Effector memory CD4-positive, alpha-beta T cell (primary cell): ENCODE results near the gene ARHGEF16.
A peak's percentile ranks its signal among the peaks of the same experiment; 100 is the strongest.

ENCODE experiments used
- DNase-seq, 3 donors: peaks; one replicate each; pipeline ENCODE4 v3.0.0-alpha.2; 2020
- H3K27ac ChIP-seq: 2 replicates; pipeline ENCODE4 v1.7.0; 2013; ENCODE audit warnings: mild to moderate bottlenecking, low read length, moderate library complexity; ENCODE audit not compliant: insufficient read depth, poor library complexity, severe bottlenecking
- H3K27me3 ChIP-seq: replicated peaks from 2 replicates; pipeline ENCODE4 v1.7.0; 2013; ENCODE audit warnings: mild to moderate bottlenecking, low read length; ENCODE audit not compliant: insufficient read depth, control insufficient read depth, poor library complexity, severe bottlenecking
- H3K36me3 ChIP-seq: 2 replicates; pipeline ENCODE4 v1.7.0; 2013; ENCODE audit warnings: mild to moderate bottlenecking, low read length, moderate library complexity; ENCODE audit not compliant: control insufficient read depth, insufficient read depth
- H3K4me1 ChIP-seq: 2 replicates; pipeline ENCODE4 v1.7.0; 2013; ENCODE audit warnings: low read length, mild to moderate bottlenecking; ENCODE audit not compliant: control insufficient read depth, insufficient read depth, poor library complexity, severe bottlenecking
- H3K4me3 ChIP-seq: 2 replicates; pipeline ENCODE4 v1.7.0; 2013; ENCODE audit warnings: low read length, low read depth, mild to moderate bottlenecking; ENCODE audit not compliant: insufficient read depth, poor library complexity, severe bottlenecking
- H3K9me3 ChIP-seq: 2 replicates; pipeline ENCODE4 v1.7.0; 2013; ENCODE audit warnings: mild to moderate bottlenecking, low read length, moderate library complexity; ENCODE audit not compliant: control insufficient read depth

ARHGEF16 gene

GRCh38 chr1:3518256-3518655 is 63.8 kb downstream of the ARHGEF16 start:
- no peaks in the 10 kb centered on the region for H3K4me1 ChIP-seq

GRCh38 chr1:3518756-3519155 is 64.3 kb downstream of the ARHGEF16 start:
- Histone ChIP-seq H3K36me3 (peaks cover 4% of the 10 kb centered on the region), H3K4me1 (no peaks in the 10 kb centered on the region), H3K9me3 (no peaks in the 10 kb centered on the region), H3K4me3 (no peak overlapping the region), H3K27me3 (no peaks in the 10 kb centered on the region), H3K27ac (no peak overlapping the region)
- no peak for DNase-seq

More at GRCh38 chr1:3518256-3518655, 63.8 kb downstream of the ARHGEF16 start:
- Histone ChIP-seq H3K4me3 (no peak overlapping the region), H3K9me3 (no peaks in the 10 kb centered on the region), H3K27me3 (no peaks in the 10 kb centered on the region), H3K36me3 (peaks cover 4% of the 10 kb centered on the region), H3K27ac (no peak overlapping the region)
- peak in 1 of 3 donors; percentile 11 for DNase-seq

GRCh38 chr1:3519301-3519885 is 64.9 kb downstream of the ARHGEF16 start:
- Histone ChIP-seq H3K27me3 (no peaks in the 10 kb centered on the region), H3K36me3 (peaks cover 4% of the 10 kb centered on the region), H3K4me1 (no peaks in the 10 kb centered on the region), H3K4me3 (no peak overlapping the region), H3K9me3 (no peaks in the 10 kb centered on the region), H3K27ac (no peak overlapping the region)
- DNase-seq = no peak

GRCh38 chr1:3520419-3521378 is 66.2 kb downstream of the ARHGEF16 start:
- H3K9me3 ChIP-seq = no peaks in the 10 kb centered on the region
- no peaks in the 10 kb centered on the region for H3K4me1 ChIP-seq
- no peak for DNase-seq
- H3K27me3 ChIP-seq = no peaks in the 10 kb centered on the region
- no peak overlapping the region for H3K27ac ChIP-seq
- peaks cover 4% of the 10 kb centered on the region for H3K36me3 ChIP-seq
- H3K4me3 ChIP-seq = no peak overlapping the region

- no peak for DNase-seq
- Histone ChIP-seq H3K9me3 (no peaks in the 10 kb centered on the region), H3K4me1 (no peaks in the 10 kb centered on the region), H3K4me3 (no peak overlapping the region), H3K27me3 (no peaks in the 10 kb centered on the region), H3K36me3 (peaks cover 4% of the 10 kb centered on the region), H3K27ac (no peak overlapping the region)
Observed at GRCh38 chr1:3521426-3521825, 67.0 kb downstream of the ARHGEF16 start.

GRCh38 chr1:3522112-3522511 is 67.6 kb downstream of the ARHGEF16 start:
- Histone ChIP-seq H3K36me3 (peaks cover 4% of the 10 kb centered on the region), H3K4me3 (no peak overlapping the region), H3K27ac (no peak overlapping the region), H3K9me3 (no peaks in the 10 kb centered on the region), H3K27me3 (no peaks in the 10 kb centered on the region), H3K4me1 (no peaks in the 10 kb centered on the region)
- DNase-seq = no peak

GRCh38 chr1:3522564-3523265 is 68.2 kb downstream of the ARHGEF16 start:
- Histone ChIP-seq H3K36me3 (peaks cover 4% of the 10 kb centered on the region), H3K4me1 (no peaks in the 10 kb centered on the region), H3K27me3 (no peaks in the 10 kb centered on the region), H3K4me3 (no peak overlapping the region), H3K9me3 (no peaks in the 10 kb centered on the region), H3K27ac (no peak overlapping the region)
- DNase-seq = no peak

- Histone ChIP-seq H3K27me3 (no peaks in the 10 kb centered on the region), H3K36me3 (peaks cover 4% of the 10 kb centered on the region), H3K4me3 (no peak overlapping the region), H3K27ac (no peak overlapping the region), H3K4me1 (peaks cover under 1% of the 10 kb centered on the region), H3K9me3 (no peaks in the 10 kb centered on the region)
- DNase-seq = no peak
Observed at GRCh38 chr1:3523980-3524379, 69.5 kb downstream of the ARHGEF16 start.

GRCh38 chr1:3524556-3525203 is 70.2 kb downstream of the ARHGEF16 start:
- Histone ChIP-seq H3K27ac (no peak overlapping the region), H3K36me3 (peaks cover 4% of the 10 kb centered on the region), H3K27me3 (no peaks in the 10 kb centered on the region), H3K9me3 (no peaks in the 10 kb centered on the region), H3K4me1 (peaks cover 7% of the 10 kb centered on the region), H3K4me3 (no peak overlapping the region)
- no peak for DNase-seq
